Smooth muscle cell (in vitro differentiated cells): ENCODE data around the gene RECK. TPM values are rescaled to one million over a fixed set of nuclear protein-coding genes. Genes with fewer than 3 reads are reported as not detected.

Experiments
- DNase-seq: peaks from one replicate; lab custom pipeline; 2025; ENCODE audit not compliant: unreplicated experiment; lab: John Stamatoyannopoulos, UW
- H2AFZ ChIP-seq: fragments of 200-600 bp; sonication (generic); 2 replicates; pipeline ENCODE4 v1.6.0; 2016; ENCODE audit warnings: antibody characterized with exemption, low read depth, mild to moderate bottlenecking
- H3F3A ChIP-seq: fragments of 200-600 bp; sonication (generic); 2 replicates; pipeline ENCODE4 v1.6.0; 2017; ENCODE audit warnings: antibody characterized with exemption, low read depth
- H3K27ac ChIP-seq: fragments of 200-600 bp; sonication (generic); 2 replicates; pipeline ENCODE4 v1.5.1; 2016; ENCODE audit warnings: low read depth, mild to moderate bottlenecking
- H3K27me3 ChIP-seq: fragments of 200-600 bp; sonication (generic); 2 replicates; pipeline ENCODE4 v1.6.1; 2016; ENCODE audit warnings: low read depth, mild to moderate bottlenecking
- H3K36me3 ChIP-seq: fragments of 200-600 bp; sonication (generic); 2 replicates; pipeline ENCODE4 v1.5.1; 2016; ENCODE audit warnings: low read depth
- H3K4me1 ChIP-seq: fragments of 200-600 bp; sonication (generic); 2 replicates; pipeline ENCODE4 v1.5.1; 2016; ENCODE audit warnings: low read depth
- H3K4me2 ChIP-seq: fragments of 200-600 bp; sonication (generic); 2 replicates; pipeline ENCODE4 v1.6.0; 2016; ENCODE audit warnings: mild to moderate bottlenecking
- H3K4me3 ChIP-seq: fragments of 200-600 bp; sonication (generic); 2 replicates; pipeline ENCODE4 v1.5.1; 2016; ENCODE audit warnings: mild to moderate bottlenecking
- H3K79me2 ChIP-seq: fragments of 200-600 bp; sonication (generic); 2 replicates; pipeline ENCODE4 v1.6.0; 2016; ENCODE audit warnings: low read depth, mild to moderate bottlenecking
- H3K9ac ChIP-seq: fragments of 200-600 bp; sonication (generic); 2 replicates; pipeline ENCODE4 v1.6.0; 2016; ENCODE audit warnings: low read depth
- H3K9me3 ChIP-seq: fragments of 200-600 bp; sonication (generic); replicated peaks from 2 replicates; pipeline ENCODE4 v1.5.1; 2016; ENCODE audit warnings: low read depth
- H4K20me1 ChIP-seq: fragments of 200-600 bp; sonication (generic); 2 replicates; pipeline ENCODE4 v1.6.0; 2016; ENCODE audit warnings: low read depth
- WGBS: methylation state at CpG from one replicate; pipeline ENCODE4 v1.1.7; 2016; ENCODE audit warnings: low lambda C conversion rate; 5-methylcytosine and 5-hydroxymethylcytosine counted together
- polyA plus RNA-seq: library from polyadenylated mRNA; unstranded; fragments of >200 nt; fragmentation: Nextera tagmentation; extraction: Ambion mirVana; gene quantifications from 2 replicates; pipeline ENCODE4 v1.2.1, GENCODE V29; 2016
- total RNA-seq: library from RNA; depleted of rRNA; stranded (reverse); fragments of >200 nt; gene quantifications from 2 replicates; pipeline ENCODE4 v1.2.3, GENCODE V29; 2014
- TF ChIP-seq, protein P1 (sequence below): fragments of 200-600 bp; sonication (generic); IDR thresholded peaks from 2 replicates; pipeline ENCODE4 v1.5.1; 2017; ENCODE audit warnings: borderline replicate concordance, mild to moderate bottlenecking, antibody characterized with exemption; ENCODE audit not compliant: insufficient read depth, poor library complexity, severe bottlenecking

The RECK gene
- total and polyA plus RNA-seq, 2 experiments from 2014 or later = 42.9 to 50.0 TPM

- no peak overlapping the region for H3K9ac ChIP-seq
- peaks cover 8% of the 10 kb centered on the region for H3K4me1 ChIP-seq
- no peak overlapping the region for H2AFZ ChIP-seq
- H3K36me3 ChIP-seq = no peaks in the 10 kb centered on the region
- H3K9me3 ChIP-seq = no peaks in the 10 kb centered on the region
- H3K4me2 ChIP-seq = no peak overlapping the region
- H3F3A ChIP-seq = peaks cover 4% of the 10 kb centered on the region
- no peak overlapping the region for H3K27ac ChIP-seq
- H3K27me3 ChIP-seq = no peaks in the 10 kb centered on the region
- TF ChIP-seq, protein P1, sequence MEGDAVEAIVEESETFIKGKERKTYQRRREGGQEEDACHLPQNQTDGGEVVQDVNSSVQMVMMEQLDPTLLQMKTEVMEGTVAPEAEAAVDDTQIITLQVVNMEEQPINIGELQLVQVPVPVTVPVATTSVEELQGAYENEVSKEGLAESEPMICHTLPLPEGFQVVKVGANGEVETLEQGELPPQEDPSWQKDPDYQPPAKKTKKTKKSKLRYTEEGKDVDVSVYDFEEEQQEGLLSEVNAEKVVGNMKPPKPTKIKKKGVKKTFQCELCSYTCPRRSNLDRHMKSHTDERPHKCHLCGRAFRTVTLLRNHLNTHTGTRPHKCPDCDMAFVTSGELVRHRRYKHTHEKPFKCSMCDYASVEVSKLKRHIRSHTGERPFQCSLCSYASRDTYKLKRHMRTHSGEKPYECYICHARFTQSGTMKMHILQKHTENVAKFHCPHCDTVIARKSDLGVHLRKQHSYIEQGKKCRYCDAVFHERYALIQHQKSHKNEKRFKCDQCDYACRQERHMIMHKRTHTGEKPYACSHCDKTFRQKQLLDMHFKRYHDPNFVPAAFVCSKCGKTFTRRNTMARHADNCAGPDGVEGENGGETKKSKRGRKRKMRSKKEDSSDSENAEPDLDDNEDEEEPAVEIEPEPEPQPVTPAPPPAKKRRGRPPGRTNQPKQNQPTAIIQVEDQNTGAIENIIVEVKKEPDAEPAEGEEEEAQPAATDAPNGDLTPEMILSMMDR = no peak
- no peak overlapping the region for H3K4me3 ChIP-seq
- no peaks in the 10 kb centered on the region for H4K20me1 ChIP-seq
- 91% methylated on average over 2 of the region's 2 CpGs for WGBS
- no peak for DNase-seq
- H3K79me2 ChIP-seq = no peaks in the 10 kb centered on the region
Observed at GRCh38 chr9:36093384-36093783, 56.7 kb downstream of the RECK start.

- Histone ChIP-seq H3K9me3 (no peaks in the 10 kb centered on the region), H4K20me1 (no peaks in the 10 kb centered on the region), H3K9ac (no peak overlapping the region), H3K79me2 (no peaks in the 10 kb centered on the region), H3K27ac (peak overlapping the region; percentile 95), H3K4me1 (peaks cover 22% of the 10 kb centered on the region), H3K4me2 (no peak overlapping the region), H2AFZ (no peak overlapping the region), H3K4me3 (no peak overlapping the region), H3F3A (peaks cover 32% of the 10 kb centered on the region), H3K27me3 (no peaks in the 10 kb centered on the region), H3K36me3 (no peaks in the 10 kb centered on the region)
- no peak for DNase-seq
- TF ChIP-seq, protein P1 = no peak
- WGBS = 96% methylated on average over 1 of the region's 1 CpG
Observed at GRCh38 chr9:36099718-36100117, 63.0 kb downstream of the RECK start.

DNA sequence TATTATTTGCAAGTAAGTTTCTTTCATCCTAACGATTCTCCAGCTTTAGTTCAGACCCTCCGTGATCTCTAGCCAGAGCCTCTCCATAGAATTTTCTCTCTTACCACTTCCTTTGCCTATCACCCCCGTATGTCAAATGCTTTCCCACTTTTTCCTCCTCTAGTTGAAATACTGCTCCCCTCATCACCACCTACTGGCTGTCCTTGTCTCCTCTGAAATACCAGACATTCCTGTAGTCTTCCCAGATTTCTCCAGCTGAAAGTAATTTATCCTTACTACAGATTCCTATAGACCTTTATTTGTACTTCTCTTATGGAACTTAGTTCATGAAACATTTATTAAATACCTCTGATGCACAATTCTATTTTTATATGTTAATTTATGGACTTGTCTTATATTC is 63.8 kb downstream of the RECK start:
- Histone ChIP-seq H3K27me3 (no peaks in the 10 kb centered on the region), H3K4me2 (peak overlapping the region; percentile 62), H3K9ac (no peak overlapping the region), H3K4me3 (no peak overlapping the region), H3K27ac (peak overlapping the region; percentile 95), H3K79me2 (no peaks in the 10 kb centered on the region), H2AFZ (no peak overlapping the region), H3F3A (peaks cover 32% of the 10 kb centered on the region), H3K4me1 (peaks cover 22% of the 10 kb centered on the region), H3K9me3 (no peaks in the 10 kb centered on the region), H3K36me3 (no peaks in the 10 kb centered on the region), H4K20me1 (no peaks in the 10 kb centered on the region)
- WGBS = 31% methylated on average over 3 of the region's 3 CpGs
- DNase-seq = no peak
- TF ChIP-seq, protein P1 = no peak
